Left ventricle myocardium inferior (tissue), 1 donor: ENCODE data around the gene HTR2C. TPM values are rescaled to one million over a fixed set of nuclear protein-coding genes. Genes with fewer than 3 reads are reported as not detected.

ENCODE experiments used
- DNase-seq: peaks from one replicate; pipeline ENCODE4 v3.0.0-alpha.2; 2020
- H3K27ac ChIP-seq: fragments of 200-600 bp; replicated peaks from 2 replicates; pipeline ENCODE4 v1.8.0; 2021
- H3K27me3 ChIP-seq: fragments of 200-600 bp; 2 replicates; pipeline ENCODE4 v1.8.0; 2021; ENCODE audit warnings: low read depth
- H3K36me3 ChIP-seq: fragments of 200-600 bp; 2 replicates; pipeline ENCODE4 v1.8.0; 2021
- H3K4me1 ChIP-seq: fragments of 200-600 bp; 2 replicates; pipeline ENCODE4 v1.8.0; 2021
- H3K4me3 ChIP-seq: fragments of 200-600 bp; 2 replicates; pipeline ENCODE4 v1.8.0; 2021; ENCODE audit warnings: mild to moderate bottlenecking, moderate library complexity
- H3K9me3 ChIP-seq: fragments of 200-600 bp; replicated peaks from 2 replicates; pipeline ENCODE4 v1.8.0; 2021
- intact Hi-C: fragments of 100-400 bp; cut with micrococcal nuclease; formaldehyde crosslinking; loops from one replicate; pipeline ENCODE4 v1.11.0; 2022
- total RNA-seq: library from RNA; stranded (reverse); fragmentation: NEBNext Ultra II Directional; extraction: Animal tissue kit (Norgen Biotek cat#: 25700); gene quantifications from one replicate; pipeline ENCODE4 v1.2.1, GENCODE V29; 2021
- TF ChIP-seq, protein P1 (sequence below): fragments of 200-600 bp; IDR thresholded peaks from 2 replicates; pipeline ENCODE4 v1.8.0; 2021; ENCODE audit warnings: antibody characterized with exemption, mild to moderate bottlenecking, borderline replicate concordance
- donor health status: DM: no; HTN: yes; CAD: no; lungs with severe emphysema.

The HTR2C gene
- total RNA-seq, 1 donor from 2014 or later, result not detected

GRCh38 chrX:114582698-114583395 is 1.0 kb upstream of the HTR2C start:
- peaks cover 6% of the 10 kb centered on the region for H3K4me1 ChIP-seq
- peaks cover 74% of the 10 kb centered on the region for H3K27me3 ChIP-seq
- no peak overlapping the region for H3K27ac ChIP-seq
- no peaks in the 10 kb centered on the region for H3K36me3 ChIP-seq
- TF ChIP-seq, protein P1, sequence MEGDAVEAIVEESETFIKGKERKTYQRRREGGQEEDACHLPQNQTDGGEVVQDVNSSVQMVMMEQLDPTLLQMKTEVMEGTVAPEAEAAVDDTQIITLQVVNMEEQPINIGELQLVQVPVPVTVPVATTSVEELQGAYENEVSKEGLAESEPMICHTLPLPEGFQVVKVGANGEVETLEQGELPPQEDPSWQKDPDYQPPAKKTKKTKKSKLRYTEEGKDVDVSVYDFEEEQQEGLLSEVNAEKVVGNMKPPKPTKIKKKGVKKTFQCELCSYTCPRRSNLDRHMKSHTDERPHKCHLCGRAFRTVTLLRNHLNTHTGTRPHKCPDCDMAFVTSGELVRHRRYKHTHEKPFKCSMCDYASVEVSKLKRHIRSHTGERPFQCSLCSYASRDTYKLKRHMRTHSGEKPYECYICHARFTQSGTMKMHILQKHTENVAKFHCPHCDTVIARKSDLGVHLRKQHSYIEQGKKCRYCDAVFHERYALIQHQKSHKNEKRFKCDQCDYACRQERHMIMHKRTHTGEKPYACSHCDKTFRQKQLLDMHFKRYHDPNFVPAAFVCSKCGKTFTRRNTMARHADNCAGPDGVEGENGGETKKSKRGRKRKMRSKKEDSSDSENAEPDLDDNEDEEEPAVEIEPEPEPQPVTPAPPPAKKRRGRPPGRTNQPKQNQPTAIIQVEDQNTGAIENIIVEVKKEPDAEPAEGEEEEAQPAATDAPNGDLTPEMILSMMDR, result no peak
- H3K4me3 ChIP-seq, result no peak overlapping the region
- intact Hi-C loops, result no loop called here
- H3K9me3 ChIP-seq, result no peaks in the 10 kb centered on the region
- DNase-seq, result no peak

DNA sequence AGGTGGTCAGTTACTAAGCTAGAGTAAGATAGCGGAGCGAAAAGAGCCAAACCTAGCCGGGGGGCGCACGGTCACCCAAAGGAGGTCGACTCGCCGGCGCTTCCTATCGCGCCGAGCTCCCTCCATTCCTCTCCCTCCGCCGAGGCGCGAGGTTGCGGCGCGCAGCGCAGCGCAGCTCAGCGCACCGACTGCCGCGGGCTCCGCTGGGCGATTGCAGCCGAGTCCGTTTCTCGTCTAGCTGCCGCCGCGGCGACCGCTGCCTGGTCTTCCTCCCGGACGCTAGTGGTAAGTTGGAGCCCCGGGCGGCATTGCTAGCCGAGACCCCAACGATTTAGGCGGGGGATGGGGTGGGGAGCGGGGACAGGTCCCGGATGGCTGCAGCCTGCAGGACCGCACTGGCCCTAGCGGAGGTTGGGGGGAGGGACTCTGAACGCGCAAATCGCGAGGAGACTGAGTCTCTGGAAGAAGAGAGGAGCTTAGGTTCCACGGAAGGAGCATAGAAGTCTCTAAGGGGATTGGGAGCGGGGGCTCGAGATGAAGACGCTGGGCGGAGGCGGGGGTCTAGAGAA is 573 bp downstream of the HTR2C start:
- peaks cover 71% of the 10 kb centered on the region for H3K27me3 ChIP-seq
- no peaks in the 10 kb centered on the region for H3K9me3 ChIP-seq
- peaks cover 6% of the 10 kb centered on the region for H3K4me1 ChIP-seq
- peak overlapping the region; percentile 48 for H3K4me3 ChIP-seq
- no peak for DNase-seq
- no peaks in the 10 kb centered on the region for H3K36me3 ChIP-seq
- intact Hi-C loops, result no loop called here
- H3K27ac ChIP-seq, result no peak overlapping the region
- TF ChIP-seq, protein P1, result no peak

GRCh38 chrX:114584983-114585842 is 1.3 kb downstream of the HTR2C start:
- intact Hi-C loops, result no loop called here
- TF ChIP-seq, protein P1, result no peak
- no peak overlapping the region for H3K27ac ChIP-seq
- no peaks in the 10 kb centered on the region for H3K36me3 ChIP-seq
- no peaks in the 10 kb centered on the region for H3K9me3 ChIP-seq
- peaks cover 6% of the 10 kb centered on the region for H3K4me1 ChIP-seq
- no peak overlapping the region for H3K4me3 ChIP-seq
- peaks cover 63% of the 10 kb centered on the region for H3K27me3 ChIP-seq
- DNase-seq, result no peak

- intact Hi-C loops, result no loop called here
- Histone ChIP-seq H3K4me3 (no peak overlapping the region), H3K4me1 (no peaks in the 10 kb centered on the region), H3K9me3 (no peaks in the 10 kb centered on the region), H3K36me3 (no peaks in the 10 kb centered on the region), H3K27ac (no peak overlapping the region), H3K27me3 (peaks cover 6% of the 10 kb centered on the region)
- DNase-seq, result no peak
- TF ChIP-seq, protein P1, result no peak
Observed at GRCh38 chrX:114591121-114591520, 7.2 kb downstream of the HTR2C start.

DNA sequence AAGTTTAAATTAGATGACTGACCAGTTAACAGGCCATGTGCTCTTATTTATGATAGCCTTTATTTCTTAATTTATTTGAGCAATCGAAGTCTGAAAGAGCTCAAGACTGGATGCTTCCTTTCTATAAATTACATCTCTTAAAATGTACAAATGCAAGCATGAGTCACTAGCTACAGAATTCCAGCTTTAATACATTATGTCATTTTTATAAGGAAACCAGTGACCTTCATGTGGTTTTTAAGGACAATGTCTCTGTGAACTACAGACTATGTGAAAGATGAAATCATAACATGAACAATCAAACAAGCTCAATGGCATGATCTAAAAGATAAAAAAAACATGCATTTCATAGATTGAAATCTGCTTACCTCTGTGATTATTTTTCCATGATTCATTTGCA is 15.4 kb downstream of the HTR2C start:
- no peaks in the 10 kb centered on the region for H3K9me3 ChIP-seq
- intact Hi-C loops, result no loop called here

More for the DNA sequence above, 15.4 kb downstream of the HTR2C start:
- H3K36me3 ChIP-seq, result no peaks in the 10 kb centered on the region
- H3K27ac ChIP-seq, result no peak overlapping the region
- no peak overlapping the region for H3K4me3 ChIP-seq
- TF ChIP-seq, protein P1, result no peak
- H3K4me1 ChIP-seq, result no peaks in the 10 kb centered on the region
- DNase-seq, result no peak
- H3K27me3 ChIP-seq, result no peaks in the 10 kb centered on the region
